Neural progenitor cell (in vitro differentiated cells): Measurements from ENCODE around the gene PLXNA4. TPM values are rescaled to one million over a fixed set of nuclear protein-coding genes. Genes with fewer than 3 reads are reported as not detected.

Source experiments
- DNase-seq: peaks from one replicate; pipeline ENCODE4 v3.0.0-alpha.2; 2016; ENCODE audit warnings: low spot score
- H2AFZ ChIP-seq: fragments of 200-600 bp; sonication (generic); replicated peaks from 2 replicates; pipeline ENCODE4 v1.6.1; 2016; ENCODE audit warnings: antibody characterized with exemption
- H3F3A ChIP-seq: fragments of 200-600 bp; sonication (generic); 2 replicates; pipeline ENCODE4 v1.6.1; 2016; ENCODE audit warnings: antibody characterized with exemption, low read depth
- H3K27ac ChIP-seq: fragments of 200-600 bp; sonication (generic); 2 replicates; pipeline ENCODE4 v1.5.1; 2016; ENCODE audit warnings: mild to moderate bottlenecking
- H3K27me3 ChIP-seq: fragments of 200-600 bp; sonication (generic); 2 replicates; pipeline ENCODE4 v1.6.1; 2016; ENCODE audit warnings: mild to moderate bottlenecking, moderate library complexity
- H3K36me3 ChIP-seq: fragments of 200-600 bp; sonication (generic); 2 replicates; pipeline ENCODE4 v1.5.1; 2016
- H3K4me1 ChIP-seq: fragments of 200-600 bp; sonication (generic); 2 replicates; pipeline ENCODE4 v1.6.1; 2016; ENCODE audit warnings: mixed run types
- H3K4me2 ChIP-seq: fragments of 200-600 bp; sonication (generic); 2 replicates; pipeline ENCODE4 v1.6.1; 2016
- H3K4me3 ChIP-seq: fragments of 200-600 bp; sonication (generic); 2 replicates; pipeline ENCODE4 v1.5.1; 2016
- H3K79me2 ChIP-seq: fragments of 200-600 bp; sonication (generic); 2 replicates; pipeline ENCODE4 v1.6.1; 2016; ENCODE audit warnings: low read depth
- H3K9ac ChIP-seq: fragments of 200-600 bp; sonication (generic); 2 replicates; pipeline ENCODE4 v1.6.1; 2016
- H3K9me3 ChIP-seq: fragments of 200-600 bp; sonication (generic); 2 replicates; pipeline ENCODE4 v1.5.1; 2016; ENCODE audit warnings: low read depth
- H4K20me1 ChIP-seq: fragments of 200-600 bp; sonication (generic); 2 replicates; pipeline ENCODE4 v1.6.1; 2016; ENCODE audit warnings: low read depth
- H3K27ac Mint-ChIP-seq: 3 replicates; pipeline ENCODE4 v1.8.0; 2021; ENCODE audit warnings: mixed read lengths
- H3K27me3 Mint-ChIP-seq: 2 replicates; pipeline ENCODE4 v1.8.0; 2022; ENCODE audit warnings: low read depth, mild to moderate bottlenecking, inconsistent platforms, moderate library complexity, mixed read lengths; ENCODE audit not compliant: insufficient read depth
- H3K36me3 Mint-ChIP-seq: 3 replicates; pipeline ENCODE4 v1.8.0; 2021; ENCODE audit warnings: mixed read lengths
- H3K4me1 Mint-ChIP-seq: 3 replicates; pipeline ENCODE4 v1.8.0; 2021; ENCODE audit warnings: mixed read lengths
- H3K4me3 Mint-ChIP-seq: 3 replicates; pipeline ENCODE4 v1.8.0; 2021; ENCODE audit warnings: mild to moderate bottlenecking, moderate library complexity, mixed read lengths
- H3K9me3 Mint-ChIP-seq: 3 replicates; pipeline ENCODE4 v1.8.0; 2020; ENCODE audit warnings: mixed read lengths
- CTCF ChIP-seq: fragments of 200-600 bp; sonication (generic); IDR thresholded peaks from 2 replicates; pipeline ENCODE4 v1.5.1; 2017; ENCODE audit warnings: antibody characterized with exemption, mild to moderate bottlenecking
- EZH2 ChIP-seq: fragments of 200-600 bp; sonication (generic); IDR thresholded peaks from 2 replicates; pipeline ENCODE4 v1.6.1; 2017; ENCODE audit warnings: antibody characterized with exemption, mild to moderate bottlenecking, moderate library complexity
- EZH2phosphoT487 ChIP-seq: fragments of 200-600 bp; sonication (generic); IDR thresholded peaks from 2 replicates; pipeline ENCODE4 v1.6.1; 2017; ENCODE audit warnings: antibody characterized with exemption
- total RNA-seq: library from RNA; depleted of rRNA; stranded (reverse); fragments of >200 nt; gene quantifications from 2 replicates; pipeline ENCODE4 v1.2.3, GENCODE V29; 2015; ENCODE audit warnings: low replicate concordance

The PLXNA4 gene
- total RNA-seq, 1 donor from 2014 or later = 0.49 TPM

GRCh38 chr7:132368246-132368900 lies 207.9 kb downstream of the PLXNA4 start:
- Mint-ChIP-seq H3K4me3 (no peak overlapping the region), H3K4me1 (peaks cover 2% of the 10 kb centered on the region), H3K36me3 (no peaks in the 10 kb centered on the region), H3K9me3 (no peaks in the 10 kb centered on the region), H3K27me3 (peaks cover 6% of the 10 kb centered on the region), H3K27ac (no peak overlapping the region)
- Histone ChIP-seq H3K79me2 (no peaks in the 10 kb centered on the region), H3F3A (no peaks in the 10 kb centered on the region), H3K9me3 (no peaks in the 10 kb centered on the region), H3K27me3 (no peaks in the 10 kb centered on the region), H4K20me1 (no peaks in the 10 kb centered on the region), H3K36me3 (no peaks in the 10 kb centered on the region), H2AFZ (no peak overlapping the region), H3K27ac (no peak overlapping the region), H3K4me3 (no peak overlapping the region), H3K4me2 (no peak overlapping the region), H3K4me1 (no peaks in the 10 kb centered on the region), H3K9ac (no peak overlapping the region)
- DNase-seq = no peak
- TF ChIP-seq CTCF = no peak
- no peak for TF ChIP-seq EZH2
- TF ChIP-seq EZH2phosphoT487 = no peak

GRCh38 chr7:132367795-132368194 lies 208.5 kb downstream of the PLXNA4 start:
- H3K27ac Mint-ChIP-seq = no peak overlapping the region
- Histone ChIP-seq H3K27ac (no peak overlapping the region), H2AFZ (no peak overlapping the region), H3K4me1 (no peaks in the 10 kb centered on the region), H3K9me3 (no peaks in the 10 kb centered on the region), H3K9ac (no peak overlapping the region), H3K27me3 (no peaks in the 10 kb centered on the region), H3K4me3 (no peak overlapping the region), H3K36me3 (no peaks in the 10 kb centered on the region), H3K79me2 (no peaks in the 10 kb centered on the region), H4K20me1 (no peaks in the 10 kb centered on the region), H3F3A (no peaks in the 10 kb centered on the region), H3K4me2 (no peak overlapping the region)
- H3K4me3 Mint-ChIP-seq = no peak overlapping the region
- H3K9me3 Mint-ChIP-seq = no peaks in the 10 kb centered on the region
- no peak for TF ChIP-seq CTCF
- TF ChIP-seq EZH2 = no peak
- no peak for TF ChIP-seq EZH2phosphoT487
- no peak for DNase-seq
- H3K4me1 Mint-ChIP-seq = peaks cover 2% of the 10 kb centered on the region
- H3K27me3 Mint-ChIP-seq = peaks cover 6% of the 10 kb centered on the region
- H3K36me3 Mint-ChIP-seq = no peaks in the 10 kb centered on the region

GRCh38 chr7:132367004-132367403 lies 209.3 kb downstream of the PLXNA4 start:
- no peaks in the 10 kb centered on the region for H3K9me3 Mint-ChIP-seq
- H3K27ac ChIP-seq = no peak overlapping the region
- no peaks in the 10 kb centered on the region for H3K27me3 ChIP-seq
- no peaks in the 10 kb centered on the region for H4K20me1 ChIP-seq
- H3K79me2 ChIP-seq = no peaks in the 10 kb centered on the region
- H3K9ac ChIP-seq = no peak overlapping the region
- TF ChIP-seq EZH2 = no peak
- no peak for TF ChIP-seq CTCF
- no peak for TF ChIP-seq EZH2phosphoT487
- H3K4me3 Mint-ChIP-seq = no peak overlapping the region
- H3K4me3 ChIP-seq = no peak overlapping the region
- H3F3A ChIP-seq = no peaks in the 10 kb centered on the region
- no peak overlapping the region for H2AFZ ChIP-seq
- no peaks in the 10 kb centered on the region for H3K9me3 ChIP-seq
- H3K36me3 Mint-ChIP-seq = no peaks in the 10 kb centered on the region
- H3K36me3 ChIP-seq = no peaks in the 10 kb centered on the region
- no peak for DNase-seq
- peaks cover 2% of the 10 kb centered on the region for H3K4me1 Mint-ChIP-seq
- H3K4me2 ChIP-seq = no peak overlapping the region
- peaks cover 6% of the 10 kb centered on the region for H3K27me3 Mint-ChIP-seq
- no peaks in the 10 kb centered on the region for H3K4me1 ChIP-seq
- no peak overlapping the region for H3K27ac Mint-ChIP-seq
